SH-SY5Y (cell line): ENCODE measurements around the gene MYL1.

Experiments used
- GATA2 ChIP-seq: IDR thresholded peaks from 2 replicates; pipeline ENCODE4 v1.6.1; 2011; ENCODE audit warnings: mild to moderate bottlenecking, low read depth, low read length
- GATA3 ChIP-seq: IDR thresholded peaks from 2 replicates; pipeline ENCODE4 v1.6.1; 2011; ENCODE audit warnings: low read depth, mild to moderate bottlenecking, low read length, moderate library complexity

GRCh38 chr2:210271300-210271699 is 43.7 kb downstream of the MYL1 start:
- no peak for TF ChIP-seq GATA2
- no peak for TF ChIP-seq GATA3
